Peyer's patch (tissue), 4 donors: ENCODE results near the gene KCTD19.

Experiments
- POLR2A ChIP-seq, 2 donors: fragments of 450-650 bp; IDR thresholded peaks; one replicate each; pipeline ENCODE4 v1.5.1; 2017; ENCODE audit warnings: antibody characterized with exemption in 2 of 2, mild to moderate bottlenecking in 2 of 2, moderate library complexity in 2 of 2
- TF ChIP-seq, protein P1 (sequence below), 6 experiments: fragments of 450-650 bp in 4 of 6; fragments of 200-600 bp in 2 of 6; sonication (generic) in 1 of 6; IDR thresholded peaks; one replicate each; pipeline ENCODE4 v1.5.1; 2017 to 2019; ENCODE audit warnings: antibody characterized with exemption in 6 of 6, mild to moderate bottlenecking in 3 of 6, moderate library complexity in 1 of 6

- TF ChIP-seq, protein P1, sequence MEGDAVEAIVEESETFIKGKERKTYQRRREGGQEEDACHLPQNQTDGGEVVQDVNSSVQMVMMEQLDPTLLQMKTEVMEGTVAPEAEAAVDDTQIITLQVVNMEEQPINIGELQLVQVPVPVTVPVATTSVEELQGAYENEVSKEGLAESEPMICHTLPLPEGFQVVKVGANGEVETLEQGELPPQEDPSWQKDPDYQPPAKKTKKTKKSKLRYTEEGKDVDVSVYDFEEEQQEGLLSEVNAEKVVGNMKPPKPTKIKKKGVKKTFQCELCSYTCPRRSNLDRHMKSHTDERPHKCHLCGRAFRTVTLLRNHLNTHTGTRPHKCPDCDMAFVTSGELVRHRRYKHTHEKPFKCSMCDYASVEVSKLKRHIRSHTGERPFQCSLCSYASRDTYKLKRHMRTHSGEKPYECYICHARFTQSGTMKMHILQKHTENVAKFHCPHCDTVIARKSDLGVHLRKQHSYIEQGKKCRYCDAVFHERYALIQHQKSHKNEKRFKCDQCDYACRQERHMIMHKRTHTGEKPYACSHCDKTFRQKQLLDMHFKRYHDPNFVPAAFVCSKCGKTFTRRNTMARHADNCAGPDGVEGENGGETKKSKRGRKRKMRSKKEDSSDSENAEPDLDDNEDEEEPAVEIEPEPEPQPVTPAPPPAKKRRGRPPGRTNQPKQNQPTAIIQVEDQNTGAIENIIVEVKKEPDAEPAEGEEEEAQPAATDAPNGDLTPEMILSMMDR (IDR thresholded peaks at IDR 0.05), result no peak
- TF ChIP-seq POLR2A (IDR thresholded peaks at IDR 0.05), result no peak
Observed at GRCh38 chr16:67259705-67260104, 66.8 kb downstream of the KCTD19 start.
